Coronary artery (tissue), 2 donors: ENCODE data around the gene CEP72.

Experiments used
- DNase-seq: peaks from one replicate; pipeline ENCODE4 v3.0.0-alpha.2; 2017; ENCODE audit warnings: low spot score
- H3K27ac ChIP-seq, 2 donors: fragments of 200-600 bp; sonication (generic); one replicate each; pipeline ENCODE4 v1.5.1; 2016 to 2019
- H3K4me3 ChIP-seq: fragments of 200-600 bp; sonication (generic); 2 replicates; pipeline ENCODE4 v1.5.1; 2016; ENCODE audit warnings: mild to moderate bottlenecking, moderate library complexity
- CTCF ChIP-seq: fragments of 200-600 bp; sonication (generic); IDR thresholded peaks from one replicate; pipeline ENCODE4 v1.5.1; 2019; ENCODE audit warnings: antibody characterized with exemption

Gene CEP72

GRCh38 chr5:606061-606460 lies 6.1 kb upstream of the CEP72 start:
- Histone ChIP-seq H3K4me3 (no peak overlapping the region), H3K27ac (no peak overlapping the region)
- no peak for TF ChIP-seq CTCF
- peak; percentile 47 for DNase-seq

GRCh38 chr5:606526-607399 lies 5.4 kb upstream of the CEP72 start:
- TF ChIP-seq CTCF, result no peak
- no peak overlapping the region for H3K4me3 ChIP-seq
- no peak overlapping the region for H3K27ac ChIP-seq
- peak; percentile 65 for DNase-seq

- TF ChIP-seq CTCF, result no peak
- DNase-seq, result peak; percentile 35
- no peak overlapping the region for H3K4me3 ChIP-seq
- H3K27ac ChIP-seq, result no peak overlapping the region
Measured at GRCh38 chr5:607541-608428, 4.4 kb upstream of the CEP72 start.

- DNase-seq, result peak; percentile 66
- Histone ChIP-seq H3K4me3 (no peak overlapping the region), H3K27ac (no peak overlapping the region)
- no peak for TF ChIP-seq CTCF
Measured at GRCh38 chr5:608429-609370, 3.4 kb upstream of the CEP72 start.

- Histone ChIP-seq H3K4me3 (no peak overlapping the region), H3K27ac (no peak overlapping the region)
- TF ChIP-seq CTCF, result no peak
- DNase-seq, result peak; percentile 64
Measured at GRCh38 chr5:609506-609905, 2.6 kb upstream of the CEP72 start.

- no peak overlapping the region for H3K27ac ChIP-seq
- peak; percentile 58 for DNase-seq
- no peak overlapping the region for H3K4me3 ChIP-seq
- TF ChIP-seq CTCF, result no peak
Measured at GRCh38 chr5:610011-610743, 2.0 kb upstream of the CEP72 start.
